NCI-H1694 (cell line): ENCODE results near the gene GAB2.
"Not testable (repeated sequence)": the region's sequence is repeated elsewhere in the genome, so short reads cannot be mapped to it uniquely, and the experiment has no call there.

ENCODE experiments used
- DNase-seq: peaks from one replicate; lab custom pipeline; 2025; lab: John Stamatoyannopoulos, UW

Gene GAB2

DNA sequence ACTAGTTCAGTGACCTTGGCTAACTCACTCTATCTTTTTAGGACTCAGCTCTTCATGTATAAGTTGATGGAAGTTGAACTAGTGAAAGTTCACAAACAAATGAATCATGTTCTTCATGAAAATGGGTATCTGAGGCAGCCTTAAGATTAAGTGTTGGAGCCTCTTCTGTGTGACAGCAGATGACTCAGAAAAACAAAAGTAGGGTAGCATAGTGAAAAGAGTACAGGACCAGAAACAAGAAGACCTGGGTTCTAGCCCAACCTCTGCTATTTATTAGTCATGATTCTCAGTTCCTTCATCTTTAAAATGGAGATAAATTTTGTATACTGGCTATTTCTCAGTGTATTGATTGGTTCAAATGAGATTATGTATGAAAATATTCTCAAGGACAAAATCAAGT is 168.7 kb downstream of the GAB2 start:
- DNase-seq, result no peak

- DNase-seq, result no peak
Observed at GRCh38 chr11:78248191-78248590, 169.4 kb downstream of the GAB2 start.

- no peak for DNase-seq
Observed at GRCh38 chr11:78244546-78245255, 172.9 kb downstream of the GAB2 start.

DNA sequence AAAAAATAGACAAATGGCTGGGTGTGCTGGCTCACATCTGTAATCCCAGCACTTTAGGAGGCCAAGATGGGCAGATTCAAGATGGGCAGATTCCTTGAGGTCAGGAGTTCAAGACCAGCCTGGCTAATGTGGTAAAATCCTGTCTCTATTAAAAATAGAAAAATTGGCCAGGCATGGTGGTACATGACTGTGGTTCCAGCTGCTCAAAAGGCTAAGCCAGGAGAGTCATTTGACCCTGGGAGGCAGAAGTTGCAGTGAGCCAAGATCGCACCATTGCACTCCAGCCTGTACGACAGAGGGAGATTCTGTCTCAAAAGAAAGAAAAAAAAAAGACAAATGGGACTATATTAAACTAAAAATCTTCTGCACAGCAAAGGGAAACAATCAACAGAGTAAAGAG is 173.5 kb downstream of the GAB2 start:
- DNase-seq, result no peak

- no peak for DNase-seq
Observed at GRCh38 chr11:78241475-78241874, 176.1 kb downstream of the GAB2 start.

DNA sequence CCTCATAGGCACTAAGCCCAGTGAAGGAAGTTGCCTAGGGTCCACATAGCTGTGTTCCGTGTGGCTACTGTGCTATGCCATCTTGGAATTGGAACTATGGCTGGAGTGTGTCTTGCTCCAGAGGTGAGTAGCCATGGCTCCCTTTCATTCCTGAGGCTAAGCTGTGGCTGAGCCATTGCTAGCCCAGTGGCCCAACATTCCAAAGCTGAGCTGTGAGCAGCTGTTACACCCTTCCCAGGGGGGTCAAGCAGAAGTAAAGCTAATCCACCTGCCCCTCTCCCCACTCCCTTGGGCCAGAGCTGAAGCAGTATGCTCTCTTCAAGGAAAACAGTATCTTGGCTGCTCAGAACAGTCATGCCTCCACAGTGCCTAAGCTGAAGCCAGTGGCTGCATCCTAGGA is 177.8 kb downstream of the GAB2 start:
- DNase-seq, result no peak

DNA sequence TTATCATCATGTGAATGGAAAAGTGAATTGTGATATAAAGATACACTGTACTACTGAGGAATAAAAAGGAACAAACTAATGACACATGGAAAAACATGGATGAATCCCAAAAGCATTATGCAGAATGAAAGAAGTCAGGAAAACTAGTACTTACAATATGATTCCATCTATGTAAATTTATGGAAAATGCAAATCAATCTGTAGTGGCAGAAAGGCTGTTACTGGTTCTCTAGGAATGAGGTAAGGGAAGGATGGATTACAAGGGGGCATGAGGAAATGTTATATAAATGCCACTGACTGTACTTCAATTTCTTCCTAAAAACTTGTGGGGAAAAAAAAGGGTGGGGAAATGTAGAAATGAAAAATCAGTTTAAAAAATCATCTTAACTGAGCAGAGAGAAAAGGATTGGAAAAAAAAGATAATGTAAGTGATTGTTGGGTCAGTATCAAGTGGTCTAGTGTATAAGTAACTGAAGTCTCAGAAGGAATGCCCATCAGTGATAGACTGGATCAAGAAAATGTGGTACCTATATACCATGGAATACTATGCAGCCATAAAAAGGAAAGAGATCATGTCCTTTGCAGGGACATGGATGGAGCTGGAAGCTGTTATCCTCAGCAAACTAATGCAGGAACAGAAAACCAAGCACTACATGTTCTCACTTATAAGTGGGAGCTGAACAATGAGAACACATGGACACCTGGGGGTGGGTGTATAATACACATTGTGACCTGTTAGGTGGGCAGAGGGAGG is 180.2 kb downstream of the GAB2 start:
- DNase-seq, result no peak

- DNase-seq, result no peak
Observed at GRCh38 chr11:78234006-78234405, 183.6 kb downstream of the GAB2 start.

DNA sequence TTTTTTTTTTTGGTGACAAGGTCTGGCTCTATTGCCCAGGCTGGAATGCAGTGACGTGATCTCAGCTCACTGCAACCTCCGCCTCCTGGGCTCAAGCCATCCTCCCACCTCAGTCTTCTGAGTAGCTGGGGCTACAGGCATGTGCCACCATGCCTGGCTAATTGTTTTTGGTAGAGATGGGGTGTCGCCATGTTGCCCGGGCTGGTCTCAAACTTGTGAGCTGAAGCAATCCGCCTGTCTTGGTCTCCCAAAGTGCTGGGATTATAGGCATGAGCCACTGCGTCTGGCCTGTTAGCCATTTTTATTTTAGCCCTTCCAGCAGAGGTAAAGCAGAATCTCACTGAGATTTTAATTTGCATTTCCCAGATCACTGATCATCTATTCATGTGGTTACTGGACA is 184.6 kb downstream of the GAB2 start:
- not testable (repeated sequence) for DNase-seq

- DNase-seq, result no peak
Observed at GRCh38 chr11:78231962-78232501, 185.6 kb downstream of the GAB2 start.

- DNase-seq, result no peak
Observed at GRCh38 chr11:78230161-78230877, 187.3 kb downstream of the GAB2 start.

GRCh38 chr11:78229106-78229505 is 188.5 kb downstream of the GAB2 start:
- DNase-seq, result no peak

DNA sequence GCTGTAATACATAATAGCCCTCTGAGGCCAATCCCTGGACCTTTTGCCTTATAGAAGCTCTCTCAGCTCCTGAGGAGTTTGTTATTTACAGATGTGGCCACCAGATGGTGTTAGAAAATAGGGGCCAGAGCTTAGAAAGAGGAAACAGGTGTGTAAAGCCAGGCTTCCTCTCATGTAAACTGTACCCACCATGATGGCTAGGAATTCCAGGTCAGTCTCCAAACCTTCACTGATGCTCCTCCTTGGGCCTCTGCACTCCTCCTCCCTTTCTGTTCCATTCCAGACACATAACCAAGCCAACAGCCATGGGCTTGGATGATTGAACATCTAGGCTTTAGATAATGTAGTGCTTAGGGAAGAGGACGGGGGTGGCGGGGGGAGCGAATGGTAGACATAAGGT is 189.2 kb downstream of the GAB2 start:
- DNase-seq, result peak; percentile 17

GRCh38 chr11:78227921-78228320 is 189.7 kb downstream of the GAB2 start:
- DNase-seq, result no peak

DNA sequence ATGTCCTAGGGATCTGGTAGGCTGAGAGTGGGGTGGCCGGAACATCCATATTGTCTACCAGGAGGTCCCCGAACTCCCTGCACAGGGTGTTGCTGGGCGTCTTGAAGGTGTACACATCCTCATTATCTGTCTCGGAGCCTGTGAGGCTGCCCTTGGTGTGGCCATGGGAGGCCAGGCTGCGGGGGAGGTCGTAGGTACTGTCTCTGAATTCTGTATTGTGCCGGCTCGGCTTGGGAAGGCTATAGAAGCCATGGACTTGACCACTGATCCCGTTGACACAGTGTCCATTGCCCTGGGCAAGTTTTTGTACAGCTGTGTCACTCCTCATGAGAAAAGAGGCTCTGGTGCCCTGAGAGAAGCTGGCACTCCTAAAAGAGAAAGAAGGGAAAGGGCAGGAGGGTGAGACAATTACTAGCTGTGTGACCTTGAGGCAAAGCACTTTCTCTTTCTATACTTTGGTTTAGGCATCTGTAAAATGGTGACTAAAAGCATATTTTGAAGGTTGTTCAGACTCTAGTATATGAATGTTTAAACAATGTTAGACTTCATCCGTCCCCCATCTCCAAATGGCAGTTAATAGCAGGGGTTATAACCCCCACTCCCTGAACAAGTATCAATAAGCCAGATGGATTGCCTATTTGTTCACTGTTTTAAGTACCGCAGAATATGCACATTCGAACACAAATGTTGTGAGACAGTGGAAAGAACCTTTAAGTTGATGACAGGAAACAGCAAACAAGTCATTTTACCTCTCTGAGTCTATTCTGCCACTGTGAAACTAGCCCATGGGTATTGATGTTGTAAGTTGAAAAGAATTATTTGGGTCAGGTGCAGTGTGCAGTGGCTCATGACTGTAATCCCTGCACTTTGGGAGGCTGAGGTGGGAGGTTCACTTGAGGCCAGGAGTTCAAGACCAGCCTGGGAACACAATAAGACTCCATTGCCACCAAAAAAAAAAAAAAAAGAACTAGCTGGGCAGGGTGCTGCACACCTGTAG is 190.6 kb downstream of the GAB2 start:
- DNase-seq, result no peak

DNA sequence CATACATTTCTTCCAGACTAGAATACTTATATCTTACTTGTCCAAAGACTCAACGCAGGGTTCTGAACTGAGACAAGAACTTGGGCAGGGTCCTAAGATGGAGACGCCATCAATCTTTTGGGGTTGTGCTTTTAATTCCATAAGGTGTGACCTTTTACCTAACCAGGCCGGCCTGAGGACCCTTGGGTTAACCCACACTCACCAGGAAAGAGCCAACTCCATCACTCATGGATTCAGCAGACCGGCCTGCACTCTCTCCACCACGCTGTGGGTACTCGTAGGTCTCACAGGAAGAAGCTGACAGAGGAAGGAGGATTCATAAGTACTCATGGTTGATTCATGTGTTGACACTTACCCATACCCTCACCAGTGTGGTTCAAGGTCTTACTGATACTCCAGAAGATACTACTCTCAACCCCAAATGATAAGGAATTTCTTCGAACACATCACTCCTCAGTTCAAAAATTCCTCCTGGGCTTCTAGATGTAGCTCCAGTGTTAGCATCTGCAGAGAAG is 192.7 kb downstream of the GAB2 start:
- no peak for DNase-seq

- no peak for DNase-seq
Observed at GRCh38 chr11:78224506-78224905, 193.1 kb downstream of the GAB2 start.

- DNase-seq, result no peak
Observed at GRCh38 chr11:78223320-78223954, 194.2 kb downstream of the GAB2 start.

GRCh38 chr11:78222726-78223125 is 194.9 kb downstream of the GAB2 start:
- DNase-seq, result not testable (repeated sequence)

DNA sequence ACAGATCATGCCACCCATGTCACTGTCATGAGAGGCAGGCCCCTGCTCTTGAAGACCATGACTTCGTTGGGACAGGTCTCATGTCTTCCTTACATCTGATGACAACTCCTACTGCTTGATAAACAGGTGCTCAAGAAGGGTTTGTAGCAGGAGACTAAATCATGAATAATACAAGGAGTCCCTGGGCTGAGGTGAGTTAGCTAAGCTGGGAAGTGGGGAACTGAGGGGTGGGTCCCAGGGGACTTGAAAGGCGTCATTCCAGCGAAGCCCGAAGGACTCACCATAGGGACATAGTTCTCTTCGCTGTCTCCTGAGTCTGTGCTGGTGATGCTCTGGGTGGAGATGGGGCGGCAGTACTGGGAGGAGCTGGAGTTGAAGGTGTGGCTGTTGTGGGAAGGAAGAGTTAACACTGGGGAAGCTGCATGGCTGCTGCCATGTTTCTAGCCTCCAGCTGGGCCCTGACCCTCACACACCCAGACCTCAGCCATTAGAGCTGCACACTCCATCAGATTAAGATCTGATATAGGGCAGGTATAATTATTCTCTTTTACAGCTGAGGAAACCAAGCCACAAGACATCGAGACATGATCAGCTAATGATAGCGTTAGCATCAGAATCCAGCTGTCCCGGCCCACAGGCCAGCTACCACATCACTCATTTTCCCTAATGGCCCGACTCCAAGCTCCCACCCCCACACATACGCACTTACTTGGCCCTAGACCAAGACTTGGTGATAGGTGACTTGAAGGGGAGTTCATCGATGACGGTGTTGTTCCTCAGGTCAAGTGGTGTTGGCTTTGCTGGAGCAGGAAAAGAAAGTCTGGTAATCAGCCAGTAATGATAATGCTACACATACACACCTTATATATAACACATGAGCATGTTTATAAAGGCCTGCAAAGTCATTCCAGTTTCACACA is 196.0 kb downstream of the GAB2 start:
- DNase-seq, result no peak
